Colonic mucosa (tissue), 4 donors: ENCODE measurements around the gene PRKCA. TPM values are rescaled to one million over a fixed set of nuclear protein-coding genes. Genes with fewer than 3 reads are reported as not detected.

ENCODE experiments used
- DNase-seq: peaks from one replicate; pipeline ENCODE4 v3.0.0-alpha.2; 2020
- H3K27ac ChIP-seq: fragments of 200-600 bp; one replicate; pipeline ENCODE4 v1.8.0; 2021
- H3K27me3 ChIP-seq: fragments of 200-600 bp; one replicate; pipeline ENCODE4 v1.8.0; 2021
- H3K36me3 ChIP-seq: fragments of 200-600 bp; one replicate; pipeline ENCODE4 v1.8.0; 2021
- H3K4me1 ChIP-seq: fragments of 200-600 bp; one replicate; pipeline ENCODE4 v1.8.0; 2021; ENCODE audit warnings: mild to moderate bottlenecking
- H3K4me3 ChIP-seq: fragments of 200-600 bp; one replicate; pipeline ENCODE4 v1.8.0; 2021
- H3K9ac ChIP-seq, 2 donors: one replicate each; pipeline ENCODE4 v1.7.0; 2013; ENCODE audit warnings: control low read depth in 2 of 2, low read depth in 2 of 2, low read length in 2 of 2
- H3K9me3 ChIP-seq: fragments of 200-600 bp; one replicate; pipeline ENCODE4 v1.8.0; 2021
- intact Hi-C: fragments of 100-400 bp; cut with DNase I; formaldehyde crosslinking; loops from one replicate; pipeline ENCODE4 v1.14.1; 2022
- total RNA-seq, 2 donors: library from RNA; stranded (reverse); fragmentation: NEBNext Ultra II Directional in 1 of 2; extraction: Animal tissue kit (Norgen Biotek cat#: 25700) in 1 of 2; gene quantifications; one replicate each; pipeline ENCODE4 v1.2.1, GENCODE V29; 2021
- TF ChIP-seq, protein P1 (sequence below): fragments of 200-600 bp; IDR thresholded peaks from one replicate; pipeline ENCODE4 v1.8.0; 2022; ENCODE audit warnings: antibody characterized with exemption, mild to moderate bottlenecking
- donor health status: healthy.
- donor health status: DM: no; HTN: no; CAD: no.
- donor health status: DM: no; HTN: no; CAD: no.

Gene PRKCA
- total RNA-seq, 2 donors from 2014 or later: 40.0 to 41.8 TPM

DNA sequence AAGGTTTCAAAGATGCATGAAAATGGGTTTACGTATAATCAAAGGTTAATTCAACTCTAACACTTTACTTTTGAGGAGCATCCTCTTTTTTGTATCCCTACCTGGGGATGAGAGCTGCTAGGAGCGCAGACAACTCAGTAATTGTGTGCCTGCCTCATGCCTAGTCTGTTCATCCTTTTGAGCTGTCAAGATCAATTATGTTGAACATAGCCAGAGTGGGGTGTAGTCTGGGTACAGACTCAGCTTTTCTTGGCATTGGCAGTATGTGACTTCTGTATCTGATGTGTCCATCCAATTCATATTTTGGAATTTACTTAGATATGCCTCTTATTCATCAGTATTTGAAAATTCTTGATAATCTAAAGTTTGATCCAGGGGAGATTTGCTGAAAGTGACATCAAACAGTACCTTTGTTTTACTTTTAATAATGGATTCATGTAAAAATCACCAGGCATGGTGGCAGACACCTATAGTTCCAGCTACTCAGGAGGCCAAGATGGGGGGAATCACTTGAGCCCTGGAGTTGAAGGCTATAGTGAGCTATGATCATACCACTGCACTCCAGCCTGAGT lies 24.1 kb downstream of the PRKCA start:
- TF ChIP-seq, protein P1, sequence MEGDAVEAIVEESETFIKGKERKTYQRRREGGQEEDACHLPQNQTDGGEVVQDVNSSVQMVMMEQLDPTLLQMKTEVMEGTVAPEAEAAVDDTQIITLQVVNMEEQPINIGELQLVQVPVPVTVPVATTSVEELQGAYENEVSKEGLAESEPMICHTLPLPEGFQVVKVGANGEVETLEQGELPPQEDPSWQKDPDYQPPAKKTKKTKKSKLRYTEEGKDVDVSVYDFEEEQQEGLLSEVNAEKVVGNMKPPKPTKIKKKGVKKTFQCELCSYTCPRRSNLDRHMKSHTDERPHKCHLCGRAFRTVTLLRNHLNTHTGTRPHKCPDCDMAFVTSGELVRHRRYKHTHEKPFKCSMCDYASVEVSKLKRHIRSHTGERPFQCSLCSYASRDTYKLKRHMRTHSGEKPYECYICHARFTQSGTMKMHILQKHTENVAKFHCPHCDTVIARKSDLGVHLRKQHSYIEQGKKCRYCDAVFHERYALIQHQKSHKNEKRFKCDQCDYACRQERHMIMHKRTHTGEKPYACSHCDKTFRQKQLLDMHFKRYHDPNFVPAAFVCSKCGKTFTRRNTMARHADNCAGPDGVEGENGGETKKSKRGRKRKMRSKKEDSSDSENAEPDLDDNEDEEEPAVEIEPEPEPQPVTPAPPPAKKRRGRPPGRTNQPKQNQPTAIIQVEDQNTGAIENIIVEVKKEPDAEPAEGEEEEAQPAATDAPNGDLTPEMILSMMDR: no peak
- no peaks in the 10 kb centered on the region for H3K36me3 ChIP-seq
- no peaks in the 10 kb centered on the region for H3K9me3 ChIP-seq
- intact Hi-C loops: no loop called here
- no peak for DNase-seq
- no peaks in the 10 kb centered on the region for H3K4me1 ChIP-seq
- H3K27me3 ChIP-seq: no peaks in the 10 kb centered on the region
- no peak overlapping the region for H3K9ac ChIP-seq
- H3K4me3 ChIP-seq: no peak overlapping the region
- no peak overlapping the region for H3K27ac ChIP-seq

DNA sequence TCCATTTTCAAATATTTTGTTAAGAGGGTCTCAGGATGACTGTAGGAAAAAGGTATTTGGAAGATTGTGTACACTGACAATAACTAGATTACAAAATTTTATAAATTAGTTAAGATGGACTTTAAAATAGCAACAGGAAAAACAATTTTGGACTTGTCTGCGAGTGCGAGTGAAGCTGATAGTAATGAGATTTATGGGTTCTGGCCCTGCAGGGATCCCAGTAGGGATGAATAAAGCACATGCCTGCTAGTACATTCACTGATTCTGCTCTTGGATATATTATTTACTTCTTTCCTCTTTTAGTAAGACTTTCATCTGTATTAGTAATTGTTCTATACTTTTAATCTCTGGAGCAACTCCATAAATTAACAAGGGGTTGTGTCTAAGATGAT lies 28.2 kb downstream of the PRKCA start:
- no peaks in the 10 kb centered on the region for H3K27me3 ChIP-seq
- intact Hi-C loops: no loop called here
- no peak for DNase-seq
- no peak overlapping the region for H3K4me3 ChIP-seq
- TF ChIP-seq, protein P1: no peak
- no peaks in the 10 kb centered on the region for H3K36me3 ChIP-seq
- no peaks in the 10 kb centered on the region for H3K4me1 ChIP-seq
- no peak overlapping the region for H3K27ac ChIP-seq
- H3K9me3 ChIP-seq: no peaks in the 10 kb centered on the region
- H3K9ac ChIP-seq: no peak overlapping the region

DNA sequence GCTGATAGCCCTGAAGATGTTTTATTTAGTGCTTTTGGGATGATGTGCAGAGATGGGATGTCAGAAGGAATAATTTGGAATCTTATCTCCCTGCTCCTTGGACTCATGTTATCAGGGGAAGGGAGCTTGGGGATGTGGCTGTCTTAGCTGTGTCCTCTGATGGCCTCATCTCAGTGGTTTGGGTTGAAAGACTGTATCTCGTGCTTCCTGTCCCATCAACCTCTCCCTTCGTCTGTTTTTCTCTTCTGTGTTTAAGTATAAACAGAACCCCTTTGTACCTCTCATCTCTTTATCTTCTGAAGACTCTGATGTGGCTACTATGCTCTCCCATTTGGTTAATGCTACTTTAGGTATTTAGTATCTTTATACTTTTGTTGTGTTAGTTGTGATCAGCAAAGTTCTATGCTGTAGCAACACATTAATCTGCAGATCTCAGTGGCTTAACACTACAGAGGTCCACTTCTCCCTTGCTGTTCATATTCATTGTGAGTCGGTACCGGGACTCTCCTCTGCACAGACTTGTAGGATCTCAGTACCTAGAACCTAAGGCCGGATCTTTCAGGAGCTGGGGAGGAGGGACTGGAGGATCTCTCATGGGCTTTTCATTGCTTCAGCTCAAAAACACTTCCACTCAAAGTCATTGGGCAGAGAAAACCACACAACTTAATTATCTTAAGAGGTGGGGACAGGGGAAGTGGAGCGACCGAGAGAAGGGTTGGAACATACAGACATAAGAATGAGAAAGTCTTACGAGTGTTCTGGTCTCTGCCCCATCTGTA lies 28.8 kb downstream of the PRKCA start:
- intact Hi-C loops: no loop called here

DNA sequence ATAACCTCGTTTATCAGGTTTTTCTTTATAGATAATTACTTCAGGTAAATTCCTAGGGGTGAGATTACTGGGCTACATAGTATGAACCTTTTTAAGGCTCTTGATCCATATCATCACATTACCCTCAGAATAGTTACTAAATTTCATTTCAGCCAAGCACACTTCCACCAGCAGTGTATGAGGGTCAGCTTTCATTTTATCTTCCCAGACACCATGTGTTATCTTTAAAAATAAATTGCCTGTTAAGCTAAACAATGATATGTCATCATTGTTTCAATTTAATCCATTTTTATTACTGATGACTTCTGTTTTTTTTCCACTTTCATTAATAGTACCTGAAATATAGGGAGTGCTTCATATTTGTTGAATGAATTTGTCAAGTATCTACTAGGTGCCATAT lies 33.4 kb downstream of the PRKCA start:
- no peaks in the 10 kb centered on the region for H3K9me3 ChIP-seq
- no peak overlapping the region for H3K4me3 ChIP-seq
- H3K27ac ChIP-seq: no peak overlapping the region
- no peaks in the 10 kb centered on the region for H3K36me3 ChIP-seq
- H3K27me3 ChIP-seq: no peaks in the 10 kb centered on the region
- no peak for DNase-seq
- TF ChIP-seq, protein P1: no peak
- H3K9ac ChIP-seq: no peak overlapping the region
- no peaks in the 10 kb centered on the region for H3K4me1 ChIP-seq
- intact Hi-C loops: no loop called here

More for the DNA sequence above, 28.8 kb downstream of the PRKCA start:
- no peak for DNase-seq
- Histone ChIP-seq H3K9me3 (no peaks in the 10 kb centered on the region), H3K9ac (no peak overlapping the region), H3K36me3 (no peaks in the 10 kb centered on the region), H3K27me3 (no peaks in the 10 kb centered on the region), H3K27ac (no peak overlapping the region), H3K4me3 (no peak overlapping the region), H3K4me1 (no peaks in the 10 kb centered on the region)
- TF ChIP-seq, protein P1: no peak

DNA sequence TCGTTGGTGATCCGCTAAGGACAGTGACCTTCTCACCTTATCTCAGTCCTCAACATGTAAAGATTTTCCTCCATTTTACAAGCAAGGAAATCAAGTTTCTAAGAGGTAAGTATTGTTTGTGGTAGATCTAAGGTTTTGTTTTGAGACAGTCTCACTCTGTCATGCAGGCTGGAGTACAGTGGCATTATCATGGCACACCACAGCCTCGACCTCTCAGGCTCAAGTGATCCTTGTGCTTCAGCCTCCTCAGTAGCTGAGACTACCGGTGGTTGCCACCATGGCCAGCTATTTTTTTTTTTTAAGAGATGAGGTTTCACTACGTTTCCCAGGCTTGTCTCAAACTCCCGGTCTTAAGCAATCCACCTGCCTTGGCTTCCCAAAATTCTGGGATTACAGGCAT lies 34.9 kb downstream of the PRKCA start:
- TF ChIP-seq, protein P1: no peak

More for the DNA sequence above, 34.9 kb downstream of the PRKCA start:
- DNase-seq: no peak
- Histone ChIP-seq H3K36me3 (no peaks in the 10 kb centered on the region), H3K4me3 (no peak overlapping the region), H3K9ac (no peak overlapping the region), H3K27me3 (no peaks in the 10 kb centered on the region), H3K27ac (no peak overlapping the region), H3K4me1 (no peaks in the 10 kb centered on the region), H3K9me3 (no peaks in the 10 kb centered on the region)
- intact Hi-C loops: no loop called here
